ENCODE results near the gene LAMA3.

Gene LAMA3

DNA sequence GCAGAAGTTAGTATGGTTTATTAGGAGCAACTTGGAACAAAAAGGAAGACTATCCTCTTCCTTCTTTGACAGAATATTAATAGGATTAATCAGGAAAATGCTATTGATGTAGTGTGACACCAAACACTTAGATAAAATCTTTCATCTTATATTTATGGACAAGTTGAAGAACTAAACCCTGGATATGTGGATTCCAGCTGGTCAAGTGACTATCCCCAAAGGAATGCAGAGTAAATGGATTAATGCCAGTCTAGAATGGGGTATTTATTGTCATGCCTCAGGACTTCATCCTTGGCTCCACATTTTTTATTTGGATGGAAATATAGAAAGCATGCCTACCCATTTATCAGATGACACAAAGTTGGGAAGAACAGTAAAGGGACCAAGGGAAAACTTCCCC lies 201.3 kb downstream of the LAMA3 start:
- no peak for DNase-seq (ENCODE audit: extremely low read depth, low read depth)
- TF ChIP-seq, protein P1, sequence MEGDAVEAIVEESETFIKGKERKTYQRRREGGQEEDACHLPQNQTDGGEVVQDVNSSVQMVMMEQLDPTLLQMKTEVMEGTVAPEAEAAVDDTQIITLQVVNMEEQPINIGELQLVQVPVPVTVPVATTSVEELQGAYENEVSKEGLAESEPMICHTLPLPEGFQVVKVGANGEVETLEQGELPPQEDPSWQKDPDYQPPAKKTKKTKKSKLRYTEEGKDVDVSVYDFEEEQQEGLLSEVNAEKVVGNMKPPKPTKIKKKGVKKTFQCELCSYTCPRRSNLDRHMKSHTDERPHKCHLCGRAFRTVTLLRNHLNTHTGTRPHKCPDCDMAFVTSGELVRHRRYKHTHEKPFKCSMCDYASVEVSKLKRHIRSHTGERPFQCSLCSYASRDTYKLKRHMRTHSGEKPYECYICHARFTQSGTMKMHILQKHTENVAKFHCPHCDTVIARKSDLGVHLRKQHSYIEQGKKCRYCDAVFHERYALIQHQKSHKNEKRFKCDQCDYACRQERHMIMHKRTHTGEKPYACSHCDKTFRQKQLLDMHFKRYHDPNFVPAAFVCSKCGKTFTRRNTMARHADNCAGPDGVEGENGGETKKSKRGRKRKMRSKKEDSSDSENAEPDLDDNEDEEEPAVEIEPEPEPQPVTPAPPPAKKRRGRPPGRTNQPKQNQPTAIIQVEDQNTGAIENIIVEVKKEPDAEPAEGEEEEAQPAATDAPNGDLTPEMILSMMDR (IDR thresholded peaks at IDR 0.05; ENCODE audit: low read depth, low read length), result no peak

DNA sequence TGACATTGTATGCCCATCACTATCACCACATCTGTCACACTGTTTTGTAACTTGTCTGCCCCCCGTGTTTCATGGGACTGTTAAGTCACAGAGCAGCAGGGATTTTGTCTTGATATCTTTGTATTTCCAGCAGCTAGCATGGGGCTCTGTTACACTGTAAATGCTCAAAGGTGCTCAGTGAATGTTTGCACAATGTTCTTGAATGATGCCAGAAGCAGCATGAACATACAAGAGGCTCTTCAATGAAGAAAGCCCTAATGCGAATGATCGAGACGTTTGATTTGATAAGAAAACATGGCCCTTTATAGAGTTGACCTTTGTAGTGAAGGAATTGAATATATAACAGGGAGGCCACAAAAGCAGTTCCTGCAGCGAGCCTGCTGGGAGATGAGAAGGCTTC lies 204.4 kb downstream of the LAMA3 start:
- TF ChIP-seq, protein P1 (IDR thresholded peaks at IDR 0.05; ENCODE audit: low read depth, low read length), result no peak
- no peak for DNase-seq (ENCODE audit: extremely low read depth, low read depth)

DNA sequence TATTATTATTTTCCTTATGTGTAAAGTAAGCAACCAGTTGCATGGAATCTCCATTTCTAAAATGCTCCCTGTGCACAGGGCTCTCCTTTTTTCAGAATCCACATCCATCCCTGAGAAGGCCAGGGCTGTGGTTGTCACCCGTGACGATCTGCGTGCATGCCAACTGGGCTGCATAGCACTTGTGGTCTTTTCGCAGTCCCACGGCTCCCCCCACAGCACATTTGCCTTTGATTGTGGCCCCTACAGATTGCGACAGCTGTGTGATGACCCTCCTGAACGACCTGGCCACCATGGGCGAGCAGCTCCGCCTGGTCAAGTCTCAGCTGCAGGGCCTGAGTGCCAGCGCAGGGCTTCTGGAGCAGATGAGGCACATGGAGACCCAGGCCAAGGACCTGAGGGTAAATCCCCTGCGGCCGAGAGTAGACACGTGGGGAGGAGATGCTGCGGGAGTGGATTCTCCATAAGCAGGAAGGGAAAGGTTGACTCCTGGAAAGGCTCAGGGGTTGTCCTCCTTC lies 205.5 kb downstream of the LAMA3 start:
- TF ChIP-seq, protein P1 (IDR thresholded peaks at IDR 0.05; ENCODE audit: low read depth, low read length), result no peak
- no peak for DNase-seq (ENCODE audit: extremely low read depth, low read depth)

DNA sequence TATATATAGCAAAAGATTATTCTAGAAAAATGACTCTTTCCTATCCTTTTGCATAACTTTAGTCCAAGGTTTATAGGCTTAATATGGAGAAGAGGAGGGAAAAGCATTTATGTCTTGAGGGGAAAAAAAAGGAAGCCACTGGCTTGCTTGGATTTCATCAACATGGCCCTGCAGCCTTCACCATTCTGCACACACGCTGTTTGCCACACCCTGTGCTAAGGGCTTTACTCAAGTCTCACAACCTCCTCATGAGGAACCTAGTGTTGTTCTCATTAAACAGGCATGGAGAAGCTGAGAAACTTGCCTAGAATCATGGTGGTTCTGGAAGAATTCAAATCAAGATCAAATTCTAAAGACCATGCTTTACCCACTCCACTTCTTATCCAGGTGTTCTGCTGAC lies 208.0 kb downstream of the LAMA3 start:
- no peak for DNase-seq (ENCODE audit: extremely low read depth, low read depth)
- TF ChIP-seq, protein P1 (IDR thresholded peaks at IDR 0.05; ENCODE audit: low read depth, low read length), result no peak

DNA sequence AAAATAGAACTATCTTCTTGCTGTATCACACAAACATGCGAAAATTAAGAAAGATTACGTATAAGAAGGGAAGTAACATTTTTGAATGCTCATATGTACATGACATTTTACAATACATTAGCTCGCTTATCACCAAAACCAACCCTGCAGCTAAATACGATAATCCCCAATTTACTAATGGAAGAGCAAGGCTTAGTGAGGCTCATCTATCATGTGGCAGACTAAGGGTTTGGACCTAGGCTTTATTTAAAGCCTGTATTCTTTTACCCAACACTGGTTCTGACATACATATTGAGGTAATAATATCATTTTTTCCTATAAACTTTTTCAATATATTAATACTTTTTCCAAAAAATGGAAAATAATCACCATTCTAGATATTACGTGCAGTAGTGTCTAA lies 208.5 kb downstream of the LAMA3 start:
- no peak for DNase-seq (ENCODE audit: extremely low read depth, low read depth)
- TF ChIP-seq, protein P1 (IDR thresholded peaks at IDR 0.05; ENCODE audit: low read depth, low read length), result no peak

DNA sequence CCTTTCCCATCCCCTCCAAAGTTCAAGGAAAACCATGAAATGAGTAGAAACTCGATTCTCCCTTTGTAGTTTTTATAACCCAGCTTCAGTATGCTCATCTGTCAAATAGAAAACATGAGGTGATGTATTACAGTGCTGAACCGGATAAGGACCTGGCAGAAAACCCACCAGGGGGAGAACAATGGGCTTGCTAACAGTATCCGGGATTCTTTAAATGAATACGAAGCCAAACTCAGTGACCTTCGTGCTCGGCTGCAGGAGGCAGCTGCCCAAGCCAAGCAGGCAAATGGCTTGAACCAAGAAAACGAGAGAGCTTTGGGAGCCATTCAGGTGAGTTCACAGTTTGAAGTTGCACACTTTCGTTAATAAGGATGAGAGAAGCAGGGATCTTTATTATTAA lies 211.7 kb downstream of the LAMA3 start:
- TF ChIP-seq, protein P1 (IDR thresholded peaks at IDR 0.05; ENCODE audit: low read depth, low read length), result no peak
- no peak for DNase-seq (ENCODE audit: extremely low read depth, low read depth)

DNA sequence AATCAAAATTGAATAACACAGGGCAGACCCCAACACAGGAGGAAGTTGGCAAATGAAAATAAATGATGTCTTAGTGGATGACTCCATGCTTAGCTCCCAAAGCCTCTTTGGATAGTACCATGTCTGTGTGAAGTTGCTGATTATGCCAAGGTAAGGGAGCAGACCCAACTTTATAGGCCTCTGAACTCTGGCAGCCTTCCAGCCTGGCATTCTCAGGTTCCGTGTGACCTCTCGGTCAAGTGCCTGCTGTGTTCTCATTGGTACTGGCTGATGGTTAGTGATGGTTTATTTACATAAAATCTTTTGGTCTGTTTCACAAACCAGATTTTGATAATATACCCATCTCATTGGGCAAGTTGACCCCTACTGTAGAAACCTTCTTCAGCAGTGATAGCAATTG lies 213.1 kb downstream of the LAMA3 start:
- TF ChIP-seq, protein P1 (IDR thresholded peaks at IDR 0.05; ENCODE audit: low read depth, low read length), result no peak
- DNase-seq (ENCODE audit: extremely low read depth, low read depth), result no peak
